GM12875 (cell line): ENCODE data around the gene SLC5A4.
"Not testable (repeated sequence)": the region's sequence is repeated elsewhere in the genome, so short reads cannot be mapped to it uniquely, and the experiment has no call there.

ENCODE experiments used
- H3K4me3 ChIP-seq: one replicate; pipeline ENCODE4 v1.5.1; 2011; ENCODE audit warnings: low read depth, low read length, control low read depth
- TF ChIP-seq, protein P1 (sequence below): IDR thresholded peaks from 2 replicates; pipeline ENCODE4 v1.5.1; 2011; ENCODE audit warnings: low read depth, mild to moderate bottlenecking, control low read depth, inconsistent platforms, low read length, moderate library complexity, borderline replicate concordance; ENCODE audit not compliant: insufficient read depth

The SLC5A4 gene

DNA sequence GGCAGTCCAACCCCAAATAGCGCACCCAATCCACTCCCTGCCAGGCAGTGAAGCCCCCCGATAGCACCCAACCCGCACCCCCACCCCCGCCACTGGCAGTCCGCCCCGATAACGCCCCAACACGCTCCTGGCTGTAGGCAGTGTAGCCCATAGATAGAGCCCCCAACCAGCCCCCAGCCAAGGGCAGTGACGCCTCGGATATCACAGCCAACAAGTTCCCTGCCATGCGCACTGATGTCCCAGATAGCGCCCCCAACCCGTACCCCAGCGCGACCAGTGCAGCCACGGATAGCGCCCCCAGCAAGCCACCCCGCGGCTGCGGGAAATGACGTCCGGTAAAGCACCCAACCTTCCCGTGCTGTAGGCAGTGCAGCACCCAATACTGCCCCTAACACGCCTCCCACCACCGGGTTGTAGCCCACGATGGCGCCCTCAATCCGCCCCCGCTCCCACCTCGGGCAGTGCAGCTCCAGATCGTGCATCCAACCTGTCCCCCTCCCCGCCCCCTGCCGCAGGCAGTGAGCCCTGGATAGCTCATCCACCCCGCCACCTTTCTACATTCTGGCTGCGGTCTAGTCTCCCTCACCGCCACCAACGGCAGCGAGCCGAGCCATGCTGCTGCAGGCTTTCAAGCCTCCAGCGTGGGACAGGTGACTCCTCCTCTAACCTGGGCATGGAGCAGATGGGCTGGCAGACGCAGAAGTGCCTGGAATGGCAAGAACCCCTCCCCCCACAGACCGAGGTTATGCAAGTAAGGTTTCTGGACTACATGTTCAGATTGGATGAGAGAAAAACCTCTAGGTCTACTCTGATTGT is 50.9 kb downstream of the SLC5A4 start:
- TF ChIP-seq, protein P1, sequence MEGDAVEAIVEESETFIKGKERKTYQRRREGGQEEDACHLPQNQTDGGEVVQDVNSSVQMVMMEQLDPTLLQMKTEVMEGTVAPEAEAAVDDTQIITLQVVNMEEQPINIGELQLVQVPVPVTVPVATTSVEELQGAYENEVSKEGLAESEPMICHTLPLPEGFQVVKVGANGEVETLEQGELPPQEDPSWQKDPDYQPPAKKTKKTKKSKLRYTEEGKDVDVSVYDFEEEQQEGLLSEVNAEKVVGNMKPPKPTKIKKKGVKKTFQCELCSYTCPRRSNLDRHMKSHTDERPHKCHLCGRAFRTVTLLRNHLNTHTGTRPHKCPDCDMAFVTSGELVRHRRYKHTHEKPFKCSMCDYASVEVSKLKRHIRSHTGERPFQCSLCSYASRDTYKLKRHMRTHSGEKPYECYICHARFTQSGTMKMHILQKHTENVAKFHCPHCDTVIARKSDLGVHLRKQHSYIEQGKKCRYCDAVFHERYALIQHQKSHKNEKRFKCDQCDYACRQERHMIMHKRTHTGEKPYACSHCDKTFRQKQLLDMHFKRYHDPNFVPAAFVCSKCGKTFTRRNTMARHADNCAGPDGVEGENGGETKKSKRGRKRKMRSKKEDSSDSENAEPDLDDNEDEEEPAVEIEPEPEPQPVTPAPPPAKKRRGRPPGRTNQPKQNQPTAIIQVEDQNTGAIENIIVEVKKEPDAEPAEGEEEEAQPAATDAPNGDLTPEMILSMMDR = no peak
- no peak overlapping the region for H3K4me3 ChIP-seq

DNA sequence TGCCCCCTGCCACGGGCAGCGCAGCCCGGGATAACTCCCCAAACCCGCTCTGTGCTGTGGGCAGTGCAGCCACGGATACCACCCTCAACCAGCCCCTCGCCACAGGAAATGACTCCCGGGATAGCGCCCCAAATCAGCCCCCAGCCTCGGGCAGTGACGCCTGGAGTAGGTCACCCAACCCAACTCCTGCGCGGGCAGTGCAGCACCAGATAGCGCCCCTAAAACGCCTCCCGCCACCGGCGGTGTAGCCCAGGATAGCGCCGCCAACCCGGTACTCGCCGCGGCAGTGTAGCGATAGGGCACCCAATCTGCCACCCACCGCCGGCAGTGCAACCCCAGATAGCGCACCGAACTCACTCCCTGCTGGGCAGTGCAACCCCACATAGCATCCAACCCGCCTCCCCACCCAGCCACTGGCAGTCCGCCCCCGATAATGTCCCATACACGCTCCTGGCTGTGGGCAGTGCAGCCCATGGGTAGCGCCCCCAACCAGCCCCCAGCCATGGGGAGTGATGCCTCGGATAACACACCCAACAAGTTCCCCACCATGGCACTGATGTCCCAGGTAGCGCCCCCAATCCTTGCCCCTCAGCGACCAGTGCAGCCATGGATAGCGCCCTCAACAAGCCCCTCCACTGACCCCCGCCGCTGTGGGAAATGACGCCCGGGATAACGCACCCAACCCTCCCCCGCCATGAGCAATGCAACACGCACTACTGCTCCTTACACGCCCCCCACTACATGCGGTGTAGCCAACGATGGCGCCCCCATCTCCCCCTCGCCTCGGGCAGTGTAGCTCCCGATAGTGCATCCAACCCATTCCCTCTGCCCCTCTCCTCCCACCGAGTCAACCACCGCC is 51.7 kb downstream of the SLC5A4 start:
- TF ChIP-seq, protein P1 = no peak
- H3K4me3 ChIP-seq = no peak overlapping the region

DNA sequence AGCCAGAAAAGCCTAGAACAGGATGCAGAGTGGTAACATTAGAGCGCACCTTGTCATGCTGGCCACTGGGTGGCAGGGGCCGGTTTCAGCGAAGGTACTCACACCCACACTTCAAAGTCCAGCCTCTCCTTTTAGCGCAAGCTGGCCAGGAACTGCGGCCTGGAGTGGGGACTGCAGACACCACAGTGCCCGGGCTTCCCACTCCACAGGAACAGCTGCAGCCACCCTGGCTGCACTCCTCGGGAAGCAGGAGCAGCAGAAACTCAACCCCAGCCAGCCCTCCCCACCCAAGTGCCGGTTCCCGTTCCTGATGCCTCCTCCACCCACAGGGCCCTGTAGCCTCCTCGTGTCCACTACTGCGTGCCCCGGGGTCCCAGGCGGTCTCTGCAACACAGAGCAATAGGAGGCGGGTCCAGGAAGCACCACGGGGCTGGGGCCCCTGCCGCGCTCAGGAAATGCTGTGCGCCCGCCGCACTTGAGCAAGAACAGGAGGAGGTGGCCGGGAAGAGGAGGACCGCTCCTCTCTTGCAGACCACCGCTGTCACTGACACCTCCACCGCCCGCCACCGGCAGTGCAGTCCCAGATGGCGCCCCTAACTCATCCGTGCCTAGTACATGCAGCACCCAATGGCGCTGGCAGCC is 52.5 kb downstream of the SLC5A4 start:
- TF ChIP-seq, protein P1 = peak; percentile 56; the same call in 1 of the 2 replicates
- H3K4me3 ChIP-seq = no peak overlapping the region

DNA sequence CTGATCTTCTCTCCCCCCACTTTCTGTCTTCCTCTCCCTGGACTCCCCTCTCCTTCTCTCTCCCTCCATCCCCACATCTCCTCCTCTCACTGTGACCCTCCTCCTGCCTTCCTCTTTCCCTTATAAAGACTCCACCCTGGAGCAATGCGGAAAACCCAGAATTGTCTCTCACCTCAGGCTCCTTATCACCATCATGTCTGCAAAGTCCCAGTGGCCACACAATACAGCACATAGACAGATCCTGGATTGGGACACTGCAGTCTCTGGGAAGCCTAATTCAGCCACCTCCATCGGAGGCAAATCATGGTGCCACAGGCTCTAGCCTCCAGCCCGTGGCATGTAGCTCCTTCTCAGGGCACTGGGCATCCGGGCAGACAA is 53.0 kb downstream of the SLC5A4 start:
- TF ChIP-seq, protein P1 = no peak

DNA sequence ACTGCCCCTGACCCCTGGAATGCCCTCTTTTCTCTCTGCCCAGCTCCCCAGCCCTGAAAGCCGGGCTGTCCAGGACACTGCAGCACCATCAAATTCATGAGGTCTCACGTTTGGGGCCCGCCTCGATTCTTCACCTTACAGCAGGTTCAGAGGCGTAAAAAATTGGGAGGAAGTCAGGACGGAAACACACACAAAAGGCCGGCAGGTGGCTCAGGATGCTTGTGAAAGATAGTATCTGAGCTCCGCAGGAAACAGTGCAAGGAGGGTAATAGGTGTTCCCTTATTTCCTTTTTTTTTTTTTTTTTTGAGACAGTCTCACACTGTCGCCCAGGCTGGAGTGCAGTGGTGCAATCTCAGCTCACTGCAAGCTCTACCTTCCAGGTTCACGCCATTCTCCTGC is 54.4 kb downstream of the SLC5A4 start:
- H3K4me3 ChIP-seq = no peak overlapping the region
- TF ChIP-seq, protein P1 = no peak

More for the DNA sequence above, 53.0 kb downstream of the SLC5A4 start:
- H3K4me3 ChIP-seq = no peak overlapping the region

DNA sequence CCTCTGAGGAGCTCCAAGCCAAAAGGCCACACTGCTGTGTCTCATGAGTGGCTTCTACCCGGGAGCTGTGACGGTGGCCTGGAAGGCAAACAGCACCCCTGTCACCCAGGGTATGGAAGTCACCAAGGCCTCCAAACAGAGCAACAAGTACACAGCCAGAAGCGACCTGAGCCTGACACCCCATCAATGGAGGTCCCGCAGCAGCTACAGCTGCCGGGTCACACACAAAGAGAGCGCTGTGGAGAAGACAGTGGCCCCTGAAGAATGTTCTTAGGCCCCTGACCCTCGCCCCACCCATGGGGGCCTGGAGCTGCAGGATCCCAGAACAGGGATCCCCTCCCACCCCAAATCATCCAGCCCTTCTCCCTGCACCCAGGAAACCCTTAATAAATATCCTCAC is 55.2 kb downstream of the SLC5A4 start:
- TF ChIP-seq, protein P1 = no peak
- H3K4me3 ChIP-seq = no peak overlapping the region

DNA sequence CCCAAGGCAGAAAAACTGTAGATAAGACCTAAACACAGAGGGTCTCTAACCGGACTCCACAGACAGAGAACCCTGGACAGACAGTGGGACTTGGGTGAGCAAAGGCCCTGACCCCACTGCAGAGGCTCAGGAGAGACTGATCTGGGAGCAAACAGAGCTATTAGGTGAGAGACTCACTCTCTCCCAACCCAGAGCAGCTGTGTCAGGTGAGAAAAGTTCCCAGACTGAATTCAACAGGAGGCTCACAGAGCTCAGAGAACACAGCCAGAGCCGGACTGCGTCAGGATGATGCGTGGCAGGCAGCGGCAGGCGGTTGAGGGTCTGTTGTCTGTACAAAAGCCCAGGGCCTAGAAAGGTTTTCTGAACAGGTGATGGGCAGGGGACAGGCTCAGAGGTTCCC is 55.8 kb downstream of the SLC5A4 start:
- no peak overlapping the region for H3K4me3 ChIP-seq
- TF ChIP-seq, protein P1 = no peak

DNA sequence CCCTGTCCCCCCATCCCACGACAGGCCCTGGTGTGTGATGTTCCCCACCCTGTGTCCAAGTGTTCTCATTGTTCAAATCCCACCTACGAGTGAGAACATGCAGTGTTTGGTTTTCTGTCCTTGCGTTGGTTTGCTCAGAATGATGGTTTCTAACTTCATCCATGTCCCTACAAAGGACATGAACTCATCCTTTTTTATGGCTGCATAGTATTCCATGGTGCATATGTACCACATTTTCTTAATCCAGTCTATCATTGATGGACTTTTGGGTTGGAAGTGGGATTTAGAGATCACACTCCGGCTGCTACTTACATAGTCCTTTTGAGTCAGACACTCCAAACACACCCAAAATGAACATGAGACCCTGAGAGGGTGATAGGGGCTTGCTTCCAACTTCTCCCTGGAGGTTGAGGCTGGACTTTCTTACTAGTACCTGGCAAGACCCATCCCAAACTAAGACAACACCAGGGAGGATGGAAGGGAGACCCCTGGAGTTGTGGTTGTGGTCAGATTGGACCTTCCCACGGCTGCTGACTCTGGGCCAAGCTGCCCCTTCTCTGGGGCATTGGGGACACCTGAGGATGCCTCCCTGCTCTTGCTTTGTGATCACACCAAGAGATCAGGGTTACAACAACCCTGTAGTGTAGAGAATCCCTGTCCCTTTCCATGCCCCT is 57.5 kb downstream of the SLC5A4 start:
- H3K4me3 ChIP-seq = not testable (repeated sequence)

DNA sequence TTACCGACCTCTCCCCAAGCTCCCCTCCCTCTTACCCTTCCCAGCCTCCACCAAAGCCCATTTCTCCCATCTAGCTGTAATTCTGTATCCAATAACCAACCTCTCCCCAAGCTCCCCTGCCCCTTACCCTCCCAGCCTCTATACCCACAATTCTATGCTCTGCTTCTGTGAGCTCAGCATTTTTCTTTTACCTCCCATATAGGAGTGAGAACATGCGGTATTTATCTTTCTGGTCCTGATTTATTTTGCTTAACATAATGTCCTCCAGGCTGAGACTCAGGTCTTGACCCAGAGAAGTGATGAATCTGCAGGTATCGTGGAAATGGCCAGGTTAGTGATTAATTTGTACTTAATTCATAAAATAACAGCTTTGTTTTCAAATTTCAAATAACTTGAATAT is 59.2 kb downstream of the SLC5A4 start:
- H3K4me3 ChIP-seq = not testable (repeated sequence)

DNA sequence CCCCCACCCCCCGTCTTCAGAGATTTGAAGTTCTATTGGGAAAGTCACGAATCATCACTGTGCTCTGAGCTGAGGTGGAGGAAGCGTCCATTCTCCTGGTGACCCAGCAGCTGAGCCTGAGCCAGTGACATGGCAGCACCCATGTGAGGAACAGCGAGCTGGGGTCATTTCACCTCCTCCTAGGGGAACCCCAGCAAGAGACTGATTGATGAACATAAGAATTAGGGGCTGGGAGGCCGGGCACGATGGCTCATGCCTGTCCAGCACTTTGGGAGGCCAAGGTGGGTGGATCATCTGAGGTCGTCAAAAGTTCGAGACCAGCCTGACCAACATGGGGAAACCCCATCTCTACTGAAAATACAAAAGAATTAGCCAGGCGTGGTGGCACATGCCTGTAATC is 61.8 kb downstream of the SLC5A4 start:
- H3K4me3 ChIP-seq = not testable (repeated sequence)
